Stimulated activated CD4-positive, alpha-beta T cell treated with anti-CD3 and anti-CD28 coated beads, Interleukin-12 subunit alpha, Interleukin-12 subunit beta, amount 100 ng/mL, for 24 hours (primary cell): Measurements from ENCODE around the gene UBR2.
A peak's percentile ranks its signal among the peaks of the same experiment; 100 is the strongest.
"Not testable (repeated sequence)": the region's sequence is repeated elsewhere in the genome, so short reads cannot be mapped to it uniquely, and the experiment has no call there.

Experiments
- DNase-seq, 2 experiments: peaks; one replicate each; pipeline ENCODE4 v3.0.0-alpha.2; 2020; ENCODE audit warnings: low read depth in 2 of 2

Gene UBR2

GRCh38 chr6:42726485-42727086, 162.8 kb downstream of the UBR2 start:
- peak; percentile 42 to 56 for DNase-seq

DNA sequence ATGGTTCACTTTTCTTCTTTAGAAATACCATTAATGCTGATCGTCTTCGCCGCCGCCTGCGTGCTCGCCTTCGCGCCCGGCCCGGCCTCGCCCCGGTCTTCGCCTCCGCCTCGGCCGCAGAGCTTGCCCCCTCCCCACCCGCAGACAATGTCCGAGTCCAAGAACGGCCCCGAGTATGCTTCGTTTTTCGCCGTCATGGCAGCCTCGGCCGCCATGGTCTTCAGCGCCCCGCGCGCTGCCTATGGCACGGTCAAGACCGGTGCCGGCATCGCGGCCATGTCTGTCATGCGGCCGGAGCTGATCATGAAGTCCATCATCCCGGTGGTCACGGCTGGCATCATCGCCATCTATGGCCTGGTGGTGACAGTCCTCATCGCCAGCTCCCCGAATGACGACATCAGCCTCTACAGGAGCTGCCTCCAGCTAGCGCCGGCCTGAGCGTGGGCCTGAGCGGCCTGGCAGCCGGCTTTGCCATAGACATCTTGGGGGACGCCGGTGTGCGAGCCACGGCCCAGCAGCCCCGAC, 163.3 kb downstream of the UBR2 start:
- no peak for DNase-seq

GRCh38 chr6:42727627-42728026, 163.8 kb downstream of the UBR2 start:
- DNase-seq = no peak

DNA sequence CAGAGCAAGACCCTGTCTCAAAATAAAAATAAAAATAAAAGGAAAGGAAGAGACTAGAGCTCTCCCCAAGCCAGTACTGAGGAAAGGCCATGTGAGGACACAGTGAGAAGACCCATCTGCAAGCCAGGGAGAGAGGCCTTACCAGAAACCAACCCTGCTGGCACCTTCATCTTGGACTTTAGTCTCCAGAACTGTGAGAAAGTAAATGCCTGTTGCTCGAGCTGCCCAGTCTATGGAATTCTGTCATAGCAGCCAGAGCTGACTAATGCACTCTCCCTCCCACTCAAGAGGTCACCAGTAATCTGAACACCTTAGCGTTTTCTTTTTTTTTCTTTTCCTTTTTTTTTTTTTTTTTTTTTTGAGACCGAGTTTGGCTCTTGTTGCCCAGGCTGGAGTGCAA, 165.9 kb downstream of the UBR2 start:
- DNase-seq = no peak

- DNase-seq = not testable (repeated sequence)
Observed at GRCh38 chr6:42733867-42734481, 170.1 kb downstream of the UBR2 start.

DNA sequence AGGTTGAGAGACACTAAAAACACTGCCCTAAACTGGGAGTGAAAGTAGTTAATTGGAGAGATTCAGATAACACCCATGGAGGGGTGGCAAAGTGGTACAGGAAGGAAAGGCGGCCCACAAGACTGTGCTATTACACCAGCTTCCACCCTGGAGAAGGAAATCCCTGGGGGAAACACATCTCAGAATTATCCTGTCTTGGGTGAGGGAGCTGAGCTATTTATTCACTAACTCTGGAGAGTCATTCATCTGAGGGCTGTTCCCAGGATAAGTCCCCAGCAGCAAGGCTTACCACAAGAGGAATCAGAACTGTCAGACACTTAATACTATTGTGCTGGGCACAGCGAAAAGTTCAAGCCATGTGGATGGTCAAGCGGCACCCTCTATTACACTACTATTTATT, 172.1 kb downstream of the UBR2 start:
- DNase-seq = no peak

- DNase-seq = no peak
Observed at GRCh38 chr6:42740725-42741124, 176.9 kb downstream of the UBR2 start.

- DNase-seq = no peak
Observed at GRCh38 chr6:42742116-42742894, 178.5 kb downstream of the UBR2 start.
